Sigmoid colon (tissue), 3 donors: ENCODE data around the gene GPATCH8.

Experiments
- POLR2A ChIP-seq, 2 donors: fragments of 450-650 bp; IDR thresholded peaks; one replicate each; pipeline ENCODE4 v1.6.1; 2016; ENCODE audit warnings: antibody characterized with exemption in 2 of 2, mild to moderate bottlenecking in 2 of 2, moderate library complexity in 2 of 2
- TF ChIP-seq, protein P1 (sequence below), 4 experiments: fragments of 450-650 bp in 3 of 4; fragments of 200-600 bp in 1 of 4; IDR thresholded peaks; one replicate each; pipeline ENCODE4 v1.5.1; 2016 to 2019; ENCODE audit warnings: antibody characterized with exemption in 4 of 4, mild to moderate bottlenecking in 3 of 4, moderate library complexity in 2 of 4

DNA sequence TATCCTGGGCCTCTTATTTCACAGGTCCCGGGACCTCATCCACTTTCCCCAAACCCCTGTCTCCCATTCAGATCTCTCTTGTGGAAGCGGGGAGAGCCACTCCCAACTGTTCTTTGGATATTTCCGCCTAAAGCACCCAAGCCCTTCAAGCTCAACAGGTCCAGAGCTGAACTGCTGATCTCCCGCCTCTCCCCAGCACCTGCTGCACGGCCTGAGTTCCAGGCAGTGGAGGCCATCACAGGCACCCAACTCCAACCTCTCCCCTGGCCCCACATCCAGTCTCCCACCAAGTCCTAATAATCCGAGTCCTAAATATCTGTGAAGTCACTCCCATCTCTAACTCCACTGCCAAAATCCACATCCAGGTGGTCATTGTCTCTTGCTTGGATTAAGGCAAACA lies 120.3 kb downstream of the GPATCH8 start:
- TF ChIP-seq, protein P1, sequence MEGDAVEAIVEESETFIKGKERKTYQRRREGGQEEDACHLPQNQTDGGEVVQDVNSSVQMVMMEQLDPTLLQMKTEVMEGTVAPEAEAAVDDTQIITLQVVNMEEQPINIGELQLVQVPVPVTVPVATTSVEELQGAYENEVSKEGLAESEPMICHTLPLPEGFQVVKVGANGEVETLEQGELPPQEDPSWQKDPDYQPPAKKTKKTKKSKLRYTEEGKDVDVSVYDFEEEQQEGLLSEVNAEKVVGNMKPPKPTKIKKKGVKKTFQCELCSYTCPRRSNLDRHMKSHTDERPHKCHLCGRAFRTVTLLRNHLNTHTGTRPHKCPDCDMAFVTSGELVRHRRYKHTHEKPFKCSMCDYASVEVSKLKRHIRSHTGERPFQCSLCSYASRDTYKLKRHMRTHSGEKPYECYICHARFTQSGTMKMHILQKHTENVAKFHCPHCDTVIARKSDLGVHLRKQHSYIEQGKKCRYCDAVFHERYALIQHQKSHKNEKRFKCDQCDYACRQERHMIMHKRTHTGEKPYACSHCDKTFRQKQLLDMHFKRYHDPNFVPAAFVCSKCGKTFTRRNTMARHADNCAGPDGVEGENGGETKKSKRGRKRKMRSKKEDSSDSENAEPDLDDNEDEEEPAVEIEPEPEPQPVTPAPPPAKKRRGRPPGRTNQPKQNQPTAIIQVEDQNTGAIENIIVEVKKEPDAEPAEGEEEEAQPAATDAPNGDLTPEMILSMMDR (IDR thresholded peaks at IDR 0.05), result no peak
- no peak for TF ChIP-seq POLR2A (IDR thresholded peaks at IDR 0.05)
